ENCODE measurements around the gene EFNA3. TPM values are rescaled to one million over a fixed set of nuclear protein-coding genes. Genes with fewer than 3 reads are reported as not detected.

EFNA3 gene
- total and polyA plus RNA-seq, 9 of the 15 experiments (the other 6 are each of a cell fraction or from before 2014, with no cell fraction given) = 0.59 to 7.9 (median 4.7) TPM

DNA sequence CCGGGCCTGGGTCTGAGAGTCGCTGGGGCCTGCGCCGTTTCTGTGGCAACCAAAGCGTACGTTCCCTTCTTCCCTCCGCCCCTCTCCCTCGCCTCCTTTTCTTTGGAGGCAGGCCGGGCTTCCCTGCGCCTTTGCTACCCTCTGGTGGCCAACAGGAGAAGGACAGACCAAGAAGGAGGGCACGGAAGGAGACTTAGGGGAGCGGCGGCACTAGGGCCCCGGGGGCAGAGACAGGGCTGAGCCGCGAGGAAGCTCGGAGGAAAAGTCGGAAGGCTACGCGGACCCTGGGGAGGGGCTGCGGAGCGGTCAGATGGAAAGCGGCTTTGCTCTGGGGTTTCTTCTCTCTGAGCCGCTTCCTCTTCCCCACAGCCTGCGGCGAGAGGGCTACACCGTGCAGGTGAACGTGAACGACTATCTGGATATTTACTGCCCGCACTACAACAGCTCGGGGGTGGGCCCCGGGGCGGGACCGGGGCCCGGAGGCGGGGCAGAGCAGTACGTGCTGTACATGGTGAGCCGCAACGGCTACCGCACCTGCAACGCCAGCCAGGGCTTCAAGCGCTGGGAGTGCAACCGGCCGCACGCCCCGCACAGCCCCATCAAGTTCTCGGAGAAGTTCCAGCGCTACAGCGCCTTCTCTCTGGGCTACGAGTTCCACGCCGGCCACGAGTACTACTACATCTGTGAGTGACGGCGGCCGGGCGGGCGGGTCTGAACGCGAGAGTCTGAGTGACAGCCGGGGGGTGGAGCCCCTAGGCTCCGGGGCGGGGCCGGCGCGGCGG lies 6.3 kb downstream of the EFNA3 start (continued):
- TF ChIP-seq NFIX (CRISPR knock-in tag; IDR thresholded peaks at IDR 0.05; ENCODE audit: low read depth) (no peak), NR2C2 (CRISPR knock-in tag; IDR thresholded peaks at IDR 0.05) (no peak), NR2C2 (tag; IDR thresholded peaks at IDR 0.05) (no peak; the same call in 1 of the 2 replicates), NR2C1 (IDR thresholded peaks at IDR 0.05) (no peak; the same call in 1 of the 2 replicates), NR2C1 (tag; IDR thresholded peaks at IDR 0.05) (no peak), MTA1 (IDR thresholded peaks at IDR 0.05; ENCODE audit: borderline replicate concordance) (peak; percentile 64; the same call in 1 of the 2 replicates), HMGN3 (IDR thresholded peaks at IDR 0.05; ENCODE audit: borderline replicate concordance, extremely low read depth, insufficient read length, low read depth, low read length) (peak; percentile 60), HLTF (IDR thresholded peaks at IDR 0.05) (no peak), ZNF408 (CRISPR knock-in tag; IDR thresholded peaks at IDR 0.05; ENCODE audit: low read depth) (no peak), EZH2 (IDR thresholded peaks at IDR 0.05; ENCODE audit: borderline replicate concordance, low read depth, low read length) (no peak), TFAM (CRISPR knock-in tag; conservative IDR thresholded peaks at IDR 0.05) (no peak)
- TF ChIP-seq, protein P1, sequence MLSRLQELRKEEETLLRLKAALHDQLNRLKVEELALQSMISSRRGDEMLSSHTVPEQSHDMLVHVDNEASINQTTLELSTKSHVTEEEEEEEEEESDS (CRISPR knock-in tag; IDR thresholded peaks at IDR 0.05) = no peak
- TF ChIP-seq, protein P2, sequence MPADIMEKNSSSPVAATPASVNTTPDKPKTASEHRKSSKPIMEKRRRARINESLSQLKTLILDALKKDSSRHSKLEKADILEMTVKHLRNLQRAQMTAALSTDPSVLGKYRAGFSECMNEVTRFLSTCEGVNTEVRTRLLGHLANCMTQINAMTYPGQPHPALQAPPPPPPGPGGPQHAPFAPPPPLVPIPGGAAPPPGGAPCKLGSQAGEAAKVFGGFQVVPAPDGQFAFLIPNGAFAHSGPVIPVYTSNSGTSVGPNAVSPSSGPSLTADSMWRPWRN (IDR thresholded peaks at IDR 0.05; ENCODE audit: low read depth) = no peak
- TF ChIP-seq, protein P3, sequence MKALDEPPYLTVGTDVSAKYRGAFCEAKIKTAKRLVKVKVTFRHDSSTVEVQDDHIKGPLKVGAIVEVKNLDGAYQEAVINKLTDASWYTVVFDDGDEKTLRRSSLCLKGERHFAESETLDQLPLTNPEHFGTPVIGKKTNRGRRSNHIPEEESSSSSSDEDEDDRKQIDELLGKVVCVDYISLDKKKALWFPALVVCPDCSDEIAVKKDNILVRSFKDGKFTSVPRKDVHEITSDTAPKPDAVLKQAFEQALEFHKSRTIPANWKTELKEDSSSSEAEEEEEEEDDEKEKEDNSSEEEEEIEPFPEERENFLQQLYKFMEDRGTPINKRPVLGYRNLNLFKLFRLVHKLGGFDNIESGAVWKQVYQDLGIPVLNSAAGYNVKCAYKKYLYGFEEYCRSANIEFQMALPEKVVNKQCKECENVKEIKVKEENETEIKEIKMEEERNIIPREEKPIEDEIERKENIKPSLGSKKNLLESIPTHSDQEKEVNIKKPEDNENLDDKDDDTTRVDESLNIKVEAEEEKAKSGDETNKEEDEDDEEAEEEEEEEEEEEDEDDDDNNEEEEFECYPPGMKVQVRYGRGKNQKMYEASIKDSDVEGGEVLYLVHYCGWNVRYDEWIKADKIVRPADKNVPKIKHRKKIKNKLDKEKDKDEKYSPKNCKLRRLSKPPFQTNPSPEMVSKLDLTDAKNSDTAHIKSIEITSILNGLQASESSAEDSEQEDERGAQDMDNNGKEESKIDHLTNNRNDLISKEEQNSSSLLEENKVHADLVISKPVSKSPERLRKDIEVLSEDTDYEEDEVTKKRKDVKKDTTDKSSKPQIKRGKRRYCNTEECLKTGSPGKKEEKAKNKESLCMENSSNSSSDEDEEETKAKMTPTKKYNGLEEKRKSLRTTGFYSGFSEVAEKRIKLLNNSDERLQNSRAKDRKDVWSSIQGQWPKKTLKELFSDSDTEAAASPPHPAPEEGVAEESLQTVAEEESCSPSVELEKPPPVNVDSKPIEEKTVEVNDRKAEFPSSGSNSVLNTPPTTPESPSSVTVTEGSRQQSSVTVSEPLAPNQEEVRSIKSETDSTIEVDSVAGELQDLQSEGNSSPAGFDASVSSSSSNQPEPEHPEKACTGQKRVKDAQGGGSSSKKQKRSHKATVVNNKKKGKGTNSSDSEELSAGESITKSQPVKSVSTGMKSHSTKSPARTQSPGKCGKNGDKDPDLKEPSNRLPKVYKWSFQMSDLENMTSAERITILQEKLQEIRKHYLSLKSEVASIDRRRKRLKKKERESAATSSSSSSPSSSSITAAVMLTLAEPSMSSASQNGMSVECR (CRISPR knock-in tag; IDR thresholded peaks at IDR 0.05) = no peak
- TF ChIP-seq, protein P4, sequence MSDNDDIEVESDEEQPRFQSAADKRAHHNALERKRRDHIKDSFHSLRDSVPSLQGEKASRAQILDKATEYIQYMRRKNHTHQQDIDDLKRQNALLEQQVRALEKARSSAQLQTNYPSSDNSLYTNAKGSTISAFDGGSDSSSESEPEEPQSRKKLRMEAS (CRISPR knock-in tag; IDR thresholded peaks at IDR 0.05) = peak; percentile 34; the same call in 1 of the 2 replicates
- TF ChIP-seq, protein P5, sequence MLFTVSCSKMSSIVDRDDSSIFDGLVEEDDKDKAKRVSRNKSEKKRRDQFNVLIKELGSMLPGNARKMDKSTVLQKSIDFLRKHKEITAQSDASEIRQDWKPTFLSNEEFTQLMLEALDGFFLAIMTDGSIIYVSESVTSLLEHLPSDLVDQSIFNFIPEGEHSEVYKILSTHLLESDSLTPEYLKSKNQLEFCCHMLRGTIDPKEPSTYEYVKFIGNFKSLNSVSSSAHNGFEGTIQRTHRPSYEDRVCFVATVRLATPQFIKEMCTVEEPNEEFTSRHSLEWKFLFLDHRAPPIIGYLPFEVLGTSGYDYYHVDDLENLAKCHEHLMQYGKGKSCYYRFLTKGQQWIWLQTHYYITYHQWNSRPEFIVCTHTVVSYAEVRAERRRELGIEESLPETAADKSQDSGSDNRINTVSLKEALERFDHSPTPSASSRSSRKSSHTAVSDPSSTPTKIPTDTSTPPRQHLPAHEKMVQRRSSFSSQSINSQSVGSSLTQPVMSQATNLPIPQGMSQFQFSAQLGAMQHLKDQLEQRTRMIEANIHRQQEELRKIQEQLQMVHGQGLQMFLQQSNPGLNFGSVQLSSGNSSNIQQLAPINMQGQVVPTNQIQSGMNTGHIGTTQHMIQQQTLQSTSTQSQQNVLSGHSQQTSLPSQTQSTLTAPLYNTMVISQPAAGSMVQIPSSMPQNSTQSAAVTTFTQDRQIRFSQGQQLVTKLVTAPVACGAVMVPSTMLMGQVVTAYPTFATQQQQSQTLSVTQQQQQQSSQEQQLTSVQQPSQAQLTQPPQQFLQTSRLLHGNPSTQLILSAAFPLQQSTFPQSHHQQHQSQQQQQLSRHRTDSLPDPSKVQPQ (CRISPR knock-in tag; IDR thresholded peaks at IDR 0.05; ENCODE audit: borderline replicate concordance) = no peak
- TF ChIP-seq, protein P6, sequence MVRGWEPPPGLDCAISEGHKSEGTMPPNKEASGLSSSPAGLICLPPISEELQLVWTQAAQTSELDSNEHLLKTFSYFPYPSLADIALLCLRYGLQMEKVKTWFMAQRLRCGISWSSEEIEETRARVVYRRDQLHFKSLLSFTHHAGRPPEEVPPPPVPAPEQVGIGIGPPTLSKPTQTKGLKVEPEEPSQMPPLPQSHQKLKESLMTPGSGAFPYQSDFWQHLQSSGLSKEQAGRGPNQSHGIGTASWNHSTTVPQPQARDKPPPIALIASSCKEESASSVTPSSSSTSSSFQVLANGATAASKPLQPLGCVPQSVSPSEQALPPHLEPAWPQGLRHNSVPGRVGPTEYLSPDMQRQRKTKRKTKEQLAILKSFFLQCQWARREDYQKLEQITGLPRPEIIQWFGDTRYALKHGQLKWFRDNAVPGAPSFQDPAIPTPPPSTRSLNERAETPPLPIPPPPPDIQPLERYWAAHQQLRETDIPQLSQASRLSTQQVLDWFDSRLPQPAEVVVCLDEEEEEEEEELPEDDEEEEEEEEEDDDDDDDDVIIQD (CRISPR knock-in tag; IDR thresholded peaks at IDR 0.05) = no peak
